ENCODE results near the gene SLC22A17.

DNA sequence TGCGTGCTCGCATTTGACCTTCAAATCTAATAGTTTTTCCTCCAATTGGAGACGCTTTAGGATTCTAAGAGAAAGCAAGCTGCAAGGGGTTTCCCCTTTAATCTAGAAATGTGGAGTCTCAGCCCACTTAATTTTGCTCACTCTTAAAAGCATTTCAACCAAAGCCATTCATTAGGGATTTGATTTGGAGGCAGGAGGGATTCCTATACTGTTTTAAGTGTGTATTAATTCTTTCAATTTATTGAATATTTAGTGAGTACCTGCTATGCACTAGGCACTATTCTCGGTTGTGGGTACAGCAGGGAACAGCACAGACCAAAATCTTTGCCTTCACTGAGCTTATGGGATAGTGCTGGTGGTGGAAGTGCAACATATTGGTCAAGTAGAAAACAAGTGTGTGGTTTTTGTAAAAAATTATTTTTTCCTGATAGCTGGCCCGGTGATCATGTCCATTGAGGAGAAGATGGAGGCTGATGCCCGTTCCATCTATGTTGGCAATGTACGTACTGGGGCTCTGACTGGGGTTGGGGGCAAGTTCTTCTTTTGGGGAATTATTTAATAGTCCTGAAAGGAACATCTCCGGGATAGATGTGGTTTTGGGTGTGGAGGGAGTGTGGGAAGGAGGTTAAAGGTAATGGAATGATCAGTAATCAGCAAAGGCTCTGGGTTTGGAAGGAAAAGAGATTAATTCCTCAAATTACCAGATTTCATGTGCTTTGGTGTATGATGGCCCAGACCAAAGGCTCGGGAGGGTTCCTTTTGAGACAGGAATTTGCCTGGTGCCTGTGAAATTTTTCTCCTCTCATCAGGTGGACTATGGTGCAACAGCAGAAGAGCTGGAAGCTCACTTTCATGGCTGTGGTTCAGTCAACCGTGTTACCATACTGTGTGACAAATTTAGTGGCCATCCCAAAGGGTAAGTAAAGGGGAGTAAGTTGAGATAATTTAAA lies 29.8 kb downstream of the SLC22A17 start:
- no peak for TF ChIP-seq CTCF (optimal IDR thresholded peaks at IDR 0.05 in 1 of 3, IDR thresholded peaks at IDR 0.05 in 1 of 3, conservative IDR thresholded peaks at IDR 0.05 in 1 of 3; ENCODE audit: extremely low read depth in 1 of 3, insufficient read depth in 2 of 3, low read length in 3 of 3)
- no peak for TF ChIP-seq EZH2 (IDR thresholded peaks at IDR 0.05; ENCODE audit: low read length)
